SU-DHL-6 (cell line): ENCODE data around the gene UBAC2.

ENCODE experiments used
- EZH2phosphoT487 ChIP-seq: fragments of 200-600 bp; sonication (generic), shearing (Covaris generic); conservative IDR thresholded peaks from 2 replicates; pipeline ENCODE4 v1.6.1; 2018; ENCODE audit warnings: mild to moderate bottlenecking, antibody characterized with exemption, low read length, moderate library complexity, mixed read lengths
- TF ChIP-seq, protein P1 (sequence below): fragments of 200-600 bp; sonication (generic); IDR thresholded peaks from one replicate; pipeline ENCODE4 v1.5.1; 2017; ENCODE audit warnings: antibody characterized with exemption, mild to moderate bottlenecking, low read length, moderate library complexity; ENCODE audit not compliant: insufficient read depth, poor library complexity, severe bottlenecking

DNA sequence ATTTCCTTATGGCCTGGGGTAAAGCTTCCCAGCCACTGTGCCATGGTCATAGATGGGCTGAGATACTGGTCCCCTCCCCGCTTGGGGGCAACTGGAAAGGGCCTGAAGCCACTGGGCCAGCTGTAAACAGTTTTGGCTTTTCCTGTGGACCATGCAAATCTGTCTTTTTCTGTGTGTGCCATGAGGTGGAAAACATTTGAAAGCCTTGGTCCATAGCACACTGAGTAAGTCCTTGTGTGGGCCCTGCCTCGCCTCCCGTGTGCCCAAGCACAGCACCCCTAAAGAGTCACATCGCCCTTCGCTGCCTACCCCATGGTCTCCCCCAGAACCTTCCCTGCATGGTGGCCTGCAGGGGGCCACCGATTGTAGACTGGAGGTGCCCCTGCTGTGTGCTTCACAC is 158.9 kb downstream of the UBAC2 start:
- TF ChIP-seq, protein P1, sequence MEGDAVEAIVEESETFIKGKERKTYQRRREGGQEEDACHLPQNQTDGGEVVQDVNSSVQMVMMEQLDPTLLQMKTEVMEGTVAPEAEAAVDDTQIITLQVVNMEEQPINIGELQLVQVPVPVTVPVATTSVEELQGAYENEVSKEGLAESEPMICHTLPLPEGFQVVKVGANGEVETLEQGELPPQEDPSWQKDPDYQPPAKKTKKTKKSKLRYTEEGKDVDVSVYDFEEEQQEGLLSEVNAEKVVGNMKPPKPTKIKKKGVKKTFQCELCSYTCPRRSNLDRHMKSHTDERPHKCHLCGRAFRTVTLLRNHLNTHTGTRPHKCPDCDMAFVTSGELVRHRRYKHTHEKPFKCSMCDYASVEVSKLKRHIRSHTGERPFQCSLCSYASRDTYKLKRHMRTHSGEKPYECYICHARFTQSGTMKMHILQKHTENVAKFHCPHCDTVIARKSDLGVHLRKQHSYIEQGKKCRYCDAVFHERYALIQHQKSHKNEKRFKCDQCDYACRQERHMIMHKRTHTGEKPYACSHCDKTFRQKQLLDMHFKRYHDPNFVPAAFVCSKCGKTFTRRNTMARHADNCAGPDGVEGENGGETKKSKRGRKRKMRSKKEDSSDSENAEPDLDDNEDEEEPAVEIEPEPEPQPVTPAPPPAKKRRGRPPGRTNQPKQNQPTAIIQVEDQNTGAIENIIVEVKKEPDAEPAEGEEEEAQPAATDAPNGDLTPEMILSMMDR, result no peak
- TF ChIP-seq EZH2phosphoT487, result no peak
